Karpas-422 (cell line): ENCODE results near the gene CARD19. TPM values are rescaled to one million over a fixed set of nuclear protein-coding genes. Genes with fewer than 3 reads are reported as not detected.

Source experiments
- DNase-seq: peaks from one replicate; pipeline ENCODE4 v3.0.0-alpha.2; 2015
- H2AFZ ChIP-seq: fragments of 200-600 bp; sonication (generic); 2 replicates; pipeline ENCODE4 v1.6.1; 2014; ENCODE audit warnings: antibody characterized with exemption, low read length, mixed read lengths
- H3K27ac ChIP-seq: fragments of 200-600 bp; sonication (generic); 2 replicates; pipeline ENCODE4 v1.5.1; 2014; ENCODE audit warnings: mild to moderate bottlenecking, low read length, moderate library complexity
- H3K27me3 ChIP-seq: fragments of 200-600 bp; sonication (generic); 2 replicates; pipeline ENCODE4 v1.6.1; 2014; ENCODE audit warnings: low read length, mixed read lengths
- H3K36me3 ChIP-seq: fragments of 200-600 bp; sonication (generic); 2 replicates; pipeline ENCODE4 v1.6.1; 2014; ENCODE audit warnings: low read length, mixed read lengths; ENCODE audit not compliant: insufficient read depth
- H3K4me1 ChIP-seq: fragments of 200-600 bp; sonication (generic); 2 replicates; pipeline ENCODE4 v1.6.1; 2014; ENCODE audit warnings: mild to moderate bottlenecking, low read length, mixed read lengths
- H3K4me2 ChIP-seq: fragments of 200-600 bp; sonication (generic); 2 replicates; pipeline ENCODE4 v1.6.1; 2014; ENCODE audit warnings: low read length, low read depth, mild to moderate bottlenecking; ENCODE audit not compliant: poor library complexity, severe bottlenecking
- H3K4me3 ChIP-seq: fragments of 200-600 bp; sonication (generic); 2 replicates; pipeline ENCODE4 v1.5.1; 2014; ENCODE audit warnings: mild to moderate bottlenecking, antibody characterized with exemption, low read length, mixed read lengths
- H3K79me2 ChIP-seq: fragments of 200-600 bp; sonication (generic); 2 replicates; pipeline ENCODE4 v1.6.1; 2014; ENCODE audit warnings: mild to moderate bottlenecking, low read length, mixed read lengths
- H3K9ac ChIP-seq: fragments of 200-600 bp; sonication (generic); 2 replicates; pipeline ENCODE4 v1.6.0; 2014; ENCODE audit warnings: low read length
- H3K9me2 ChIP-seq: fragments of 200-600 bp; sonication (generic), shearing (Covaris generic); replicated peaks from 2 replicates; pipeline ENCODE4 v1.6.0; 2014; ENCODE audit warnings: mild to moderate bottlenecking, low read length, moderate library complexity; ENCODE audit not compliant: insufficient read depth
- H3K9me3 ChIP-seq: fragments of 300-700, 200-600 bp; sonication (generic); 2 replicates; pipeline ENCODE4 v1.6.1; 2014; ENCODE audit warnings: low read length, mixed read lengths
- H4K20me1 ChIP-seq: fragments of 200-600 bp; sonication (generic); 2 replicates; pipeline ENCODE4 v1.6.1; 2014; ENCODE audit warnings: mild to moderate bottlenecking, antibody characterized with exemption, low read length, low read depth; ENCODE audit not compliant: insufficient read depth
- total RNA-seq: library from RNA; depleted of rRNA; stranded (reverse); fragments of >200 nt; shearing (Covaris generic); gene quantifications from 2 replicates; pipeline ENCODE4 v1.2.3, GENCODE V29; 2014; ENCODE audit warnings: low replicate concordance

Gene CARD19
- total RNA-seq, 1 experiment from 2014 or later, result 5.5 TPM

DNA sequence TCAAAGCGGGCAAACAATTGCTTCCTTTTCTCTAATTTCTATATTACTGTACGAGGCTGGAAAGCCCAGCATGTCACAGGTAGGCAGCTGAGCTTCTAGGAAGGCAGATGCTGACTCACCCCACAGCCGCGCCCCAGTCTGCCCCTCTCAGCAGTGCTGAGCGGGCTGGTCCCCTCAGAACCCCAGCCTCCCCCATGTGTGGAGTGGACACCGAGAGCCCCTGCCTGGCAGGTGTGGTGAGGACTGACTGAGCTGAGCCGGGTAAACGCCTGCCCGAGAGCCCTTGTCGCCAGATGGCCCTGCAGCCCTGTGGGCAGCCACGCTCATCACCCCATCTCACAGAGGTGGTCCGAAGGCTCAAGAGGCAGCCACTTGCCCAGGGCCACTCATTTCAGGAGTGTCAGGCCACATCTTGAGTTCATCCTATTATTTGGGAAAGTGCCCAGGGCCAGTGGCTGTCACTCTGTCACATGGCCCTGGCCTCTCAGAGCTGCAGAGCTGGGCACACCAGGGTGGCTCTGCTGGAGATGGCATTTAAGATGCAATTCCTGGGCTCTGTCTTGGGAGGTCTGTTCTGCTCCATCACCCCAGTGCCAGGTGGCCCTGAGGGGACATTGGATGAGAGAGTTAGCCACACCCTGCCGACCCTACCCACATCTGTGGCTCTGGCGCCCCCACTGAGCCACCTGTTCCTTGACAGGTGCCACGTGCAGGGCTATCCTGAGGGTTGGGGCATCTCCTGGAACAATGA is 12.4 kb downstream of the CARD19 start:
- H3K9ac ChIP-seq, result no peak overlapping the region
- H3K79me2 ChIP-seq, result no peaks in the 10 kb centered on the region

DNA sequence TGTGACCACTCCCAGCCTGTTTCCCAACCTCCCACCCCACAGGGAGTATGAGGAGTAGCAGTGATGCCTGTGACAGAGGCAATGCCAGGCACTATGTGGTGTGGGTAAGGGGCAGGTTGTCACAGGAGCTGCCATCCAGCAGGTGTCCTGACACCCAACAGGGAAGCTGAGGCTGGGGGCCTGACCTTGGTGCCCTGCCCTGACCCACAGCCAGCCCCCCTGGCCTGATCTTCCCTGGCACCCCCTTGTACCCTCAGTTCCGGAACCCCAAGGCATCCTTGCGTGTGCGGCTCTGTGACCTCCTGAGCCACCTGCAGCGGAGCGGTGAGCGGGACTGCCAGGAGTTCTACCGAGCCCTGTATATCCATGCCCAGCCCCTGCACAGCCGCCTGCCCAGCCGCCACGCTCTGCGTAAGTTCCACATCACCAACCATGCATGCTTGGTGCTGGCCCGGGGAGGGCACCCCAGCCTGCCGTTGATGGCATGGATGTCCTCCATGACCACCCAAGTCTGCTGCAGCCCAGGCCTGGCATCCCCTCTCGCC is 14.4 kb downstream of the CARD19 start:
- no peak overlapping the region for H3K27ac ChIP-seq
- DNase-seq, result peak; percentile 51
- H3K36me3 ChIP-seq, result no peaks in the 10 kb centered on the region
- H3K4me1 ChIP-seq, result peaks cover 23% of the 10 kb centered on the region
- H3K9me3 ChIP-seq, result no peaks in the 10 kb centered on the region
- no peaks in the 10 kb centered on the region for H3K9me2 ChIP-seq
- no peaks in the 10 kb centered on the region for H3K27me3 ChIP-seq
- peak overlapping the region; percentile 34; the same call in 1 of the 2 replicates for H3K4me3 ChIP-seq
- H3K79me2 ChIP-seq, result no peaks in the 10 kb centered on the region
- H3K9ac ChIP-seq, result peak overlapping the region; percentile 56; the same call in 1 of the 2 replicates
- no peaks in the 10 kb centered on the region for H4K20me1 ChIP-seq
- no peak overlapping the region for H2AFZ ChIP-seq
- H3K4me2 ChIP-seq, result peak overlapping the region; percentile 57

More for the DNA sequence above, 12.4 kb downstream of the CARD19 start:
- Histone ChIP-seq H3K27me3 (peaks cover 2% of the 10 kb centered on the region; the same call in 1 of the 2 replicates), H3K9me2 (no peaks in the 10 kb centered on the region), H3K4me3 (no peak overlapping the region), H3K4me2 (no peak overlapping the region), H4K20me1 (no peaks in the 10 kb centered on the region), H2AFZ (no peak overlapping the region), H3K9me3 (no peaks in the 10 kb centered on the region), H3K4me1 (peaks cover 23% of the 10 kb centered on the region), H3K36me3 (no peaks in the 10 kb centered on the region), H3K27ac (no peak overlapping the region)
- DNase-seq, result no peak

DNA sequence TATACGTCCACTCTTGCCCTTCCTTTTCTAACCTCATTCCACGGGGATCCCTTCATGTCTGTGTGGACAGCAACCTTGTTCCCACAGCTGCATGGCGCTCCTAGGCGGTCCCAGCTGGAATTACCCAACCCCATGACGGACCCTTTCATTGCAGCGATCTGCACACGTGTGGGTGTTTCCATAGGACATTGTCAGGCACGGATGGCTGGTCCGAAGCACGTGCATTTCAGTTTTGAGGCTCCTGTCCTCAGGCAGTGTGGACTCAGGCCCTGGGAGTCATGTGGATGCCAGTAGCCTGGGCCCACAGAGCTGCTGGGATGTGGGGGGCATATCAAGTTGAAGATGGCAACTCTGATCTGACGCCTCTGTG is 15.0 kb downstream of the CARD19 start:
- H3K4me2 ChIP-seq, result peak overlapping the region; percentile 57
- no peaks in the 10 kb centered on the region for H3K36me3 ChIP-seq
- H4K20me1 ChIP-seq, result no peaks in the 10 kb centered on the region
- no peak for DNase-seq
- H3K9me2 ChIP-seq, result no peaks in the 10 kb centered on the region
- peak overlapping the region; percentile 34; the same call in 1 of the 2 replicates for H3K4me3 ChIP-seq
- peak overlapping the region; percentile 42; the same call in 1 of the 2 replicates for H2AFZ ChIP-seq
- no peaks in the 10 kb centered on the region for H3K79me2 ChIP-seq
- H3K9me3 ChIP-seq, result no peaks in the 10 kb centered on the region
- H3K27ac ChIP-seq, result peak overlapping the region; percentile 58
- no peaks in the 10 kb centered on the region for H3K27me3 ChIP-seq
- peaks cover 23% of the 10 kb centered on the region for H3K4me1 ChIP-seq
- peak overlapping the region; percentile 56 for H3K9ac ChIP-seq

DNA sequence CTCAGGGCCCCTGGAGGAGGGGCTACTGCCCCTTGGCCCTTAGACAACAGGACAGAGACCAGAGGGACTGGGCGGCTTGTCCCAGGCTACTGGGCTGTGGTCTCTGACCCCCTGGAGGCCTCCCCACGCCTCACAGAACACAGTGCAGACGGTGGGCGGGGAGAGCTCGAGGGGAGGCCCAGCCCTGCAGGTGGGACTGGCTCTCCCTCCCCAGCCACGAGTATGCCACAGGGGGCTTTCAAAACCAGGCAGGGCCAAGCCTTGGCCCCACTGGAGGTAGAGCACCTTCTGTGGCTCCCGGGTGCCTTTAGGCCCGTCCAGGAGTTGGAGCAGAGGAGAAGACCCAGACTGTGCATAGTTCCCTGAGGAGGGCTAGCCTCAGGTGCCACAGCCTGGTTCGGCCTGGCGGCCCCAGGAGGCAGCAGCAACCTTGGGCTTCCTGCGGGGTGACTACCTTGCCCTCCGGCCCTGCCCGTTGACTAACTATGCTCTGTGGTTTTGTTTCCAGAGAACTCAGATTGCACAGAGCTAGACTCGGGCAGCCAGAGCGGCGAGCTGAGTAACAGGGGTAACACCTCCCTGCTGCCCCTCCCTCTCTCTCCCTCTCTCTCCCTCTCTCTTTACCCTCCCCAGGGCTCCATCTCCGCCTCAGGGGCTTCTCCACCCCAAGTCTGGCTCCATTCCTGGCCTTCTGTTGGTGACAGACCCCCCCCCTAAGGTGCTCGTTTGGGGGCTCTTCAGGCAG is 15.5 kb downstream of the CARD19 start:
- no peak overlapping the region for H2AFZ ChIP-seq
- H3K9me2 ChIP-seq, result no peaks in the 10 kb centered on the region
- peak overlapping the region; percentile 34; the same call in 1 of the 2 replicates for H3K4me3 ChIP-seq
- H3K4me1 ChIP-seq, result peaks cover 23% of the 10 kb centered on the region
- H3K79me2 ChIP-seq, result no peaks in the 10 kb centered on the region
- H4K20me1 ChIP-seq, result no peaks in the 10 kb centered on the region
- H3K9me3 ChIP-seq, result no peaks in the 10 kb centered on the region
- peak overlapping the region; percentile 58; the same call in 1 of the 2 replicates for H3K27ac ChIP-seq
- H3K27me3 ChIP-seq, result no peaks in the 10 kb centered on the region
- DNase-seq, result no peak
- peak overlapping the region; percentile 57 for H3K4me2 ChIP-seq
- no peaks in the 10 kb centered on the region for H3K36me3 ChIP-seq
- peak overlapping the region; percentile 56 for H3K9ac ChIP-seq

DNA sequence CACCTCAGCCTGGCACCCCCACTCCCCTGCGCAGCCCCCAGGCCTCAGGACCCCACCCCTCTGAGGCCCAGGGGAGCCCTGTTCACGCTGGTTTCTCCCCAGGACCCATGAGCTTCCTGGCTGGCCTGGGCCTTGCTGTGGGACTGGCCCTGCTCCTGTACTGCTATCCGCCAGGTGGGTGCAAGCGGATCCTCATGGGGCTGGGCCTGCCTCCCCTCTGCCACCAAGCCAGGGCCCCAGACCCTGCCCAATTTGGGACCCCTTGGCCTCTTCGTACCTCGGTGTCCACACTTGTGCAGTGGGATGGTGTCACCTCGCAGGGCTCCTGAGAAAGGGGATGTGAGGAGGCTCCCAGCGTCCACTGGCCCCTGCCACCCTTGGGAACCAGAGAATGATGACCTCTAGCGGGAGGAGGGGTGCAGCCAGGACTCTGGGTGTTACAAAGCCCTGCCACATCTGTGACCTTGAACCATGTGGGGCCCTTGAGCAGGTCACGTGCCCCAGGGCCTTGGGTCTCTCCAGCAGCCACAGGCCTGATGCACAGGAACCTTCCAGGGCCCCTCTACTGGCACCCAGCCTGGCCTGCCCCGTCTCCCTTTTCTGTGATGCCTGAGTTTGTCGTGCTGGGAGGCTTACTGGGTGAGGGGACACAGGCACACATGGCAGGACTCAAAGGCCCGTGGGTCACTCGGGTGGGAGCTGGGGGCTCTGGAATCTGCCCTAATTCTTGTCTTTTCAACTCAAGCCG is 16.3 kb downstream of the CARD19 start:
- no peak for DNase-seq
- Histone ChIP-seq H3K4me2 (no peak overlapping the region), H3K9me2 (no peaks in the 10 kb centered on the region), H3K4me1 (peaks cover 23% of the 10 kb centered on the region), H4K20me1 (no peaks in the 10 kb centered on the region), H3K79me2 (no peaks in the 10 kb centered on the region), H3K9ac (no peak overlapping the region), H3K27me3 (no peaks in the 10 kb centered on the region), H3K9me3 (no peaks in the 10 kb centered on the region), H3K27ac (no peak overlapping the region), H2AFZ (no peak overlapping the region), H3K4me3 (no peak overlapping the region), H3K36me3 (no peaks in the 10 kb centered on the region)

DNA sequence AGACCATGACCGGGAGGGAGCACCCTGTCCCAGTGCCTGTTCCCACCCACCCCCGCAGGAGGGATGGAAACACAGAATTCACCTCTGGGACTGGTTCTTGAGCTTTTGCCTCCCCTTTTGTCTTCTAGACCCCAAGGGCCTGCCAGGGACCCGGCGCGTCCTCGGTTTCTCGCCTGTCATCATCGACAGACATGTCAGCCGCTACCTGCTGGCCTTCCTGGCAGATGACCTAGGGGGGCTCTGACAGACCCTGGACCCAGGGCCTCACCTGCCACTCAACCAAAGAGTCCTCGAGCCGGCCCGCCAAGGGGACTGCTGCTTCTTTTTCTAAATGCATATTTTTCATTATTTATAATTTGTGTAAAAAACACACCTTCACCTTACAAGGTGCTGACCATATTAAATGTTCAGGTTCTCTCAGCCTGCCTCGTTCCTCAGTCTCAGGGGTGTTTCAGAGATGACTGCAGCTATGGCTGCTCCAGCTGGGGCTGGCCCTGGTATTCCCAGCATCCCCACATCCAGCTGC is 16.9 kb downstream of the CARD19 start:
- DNase-seq, result no peak
- H3K9me3 ChIP-seq, result no peaks in the 10 kb centered on the region
- no peak overlapping the region for H3K4me2 ChIP-seq
- no peak overlapping the region for H3K27ac ChIP-seq
- no peaks in the 10 kb centered on the region for H4K20me1 ChIP-seq
- H3K4me1 ChIP-seq, result peaks cover 23% of the 10 kb centered on the region
- no peak overlapping the region for H2AFZ ChIP-seq
- H3K4me3 ChIP-seq, result no peak overlapping the region
- no peaks in the 10 kb centered on the region for H3K27me3 ChIP-seq
- H3K79me2 ChIP-seq, result no peaks in the 10 kb centered on the region
- no peaks in the 10 kb centered on the region for H3K9me2 ChIP-seq
- H3K9ac ChIP-seq, result no peak overlapping the region
- H3K36me3 ChIP-seq, result no peaks in the 10 kb centered on the region

DNA sequence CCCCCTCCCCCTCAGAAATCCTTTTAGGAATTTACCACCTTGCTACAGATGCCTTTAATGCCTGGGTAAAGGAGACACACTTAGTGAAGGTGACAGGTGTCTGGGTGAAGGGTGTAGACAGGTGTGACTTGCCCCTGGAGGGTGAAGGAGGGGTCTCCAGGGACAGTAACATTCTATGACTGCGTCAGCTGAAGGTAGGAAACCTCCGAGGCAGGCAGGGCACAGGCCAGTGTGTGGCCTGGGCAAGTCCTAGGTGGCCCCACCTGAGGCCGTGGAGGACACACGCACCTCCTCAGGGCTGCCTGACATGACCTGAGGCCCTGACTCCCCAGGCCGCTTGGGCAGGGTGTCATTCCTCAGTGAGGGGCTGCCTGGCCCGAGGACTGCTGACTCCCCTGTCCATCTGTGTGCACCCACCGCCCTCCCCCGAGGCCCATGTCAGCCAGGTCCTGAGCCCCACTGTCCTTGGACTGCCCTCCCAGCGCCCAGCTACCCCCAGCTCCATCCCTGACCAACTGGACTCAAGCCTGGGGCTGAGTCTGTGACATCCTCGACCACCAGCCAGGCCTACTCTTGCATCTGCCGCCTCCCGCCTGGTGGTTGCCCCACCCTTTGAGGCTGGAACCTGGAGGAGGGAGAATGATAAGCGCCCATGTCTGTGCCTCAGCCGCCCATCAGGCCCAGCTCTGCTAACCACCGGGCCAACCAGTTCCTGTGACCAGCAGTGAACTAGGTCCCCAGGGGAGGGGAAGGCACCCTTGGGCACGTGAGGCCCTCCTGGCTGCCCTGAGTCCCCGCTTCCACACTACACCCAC is 18.4 kb downstream of the CARD19 start:
- no peak overlapping the region for H2AFZ ChIP-seq
- DNase-seq, result no peak
- H3K79me2 ChIP-seq, result no peaks in the 10 kb centered on the region
- H3K27me3 ChIP-seq, result no peaks in the 10 kb centered on the region
- no peaks in the 10 kb centered on the region for H4K20me1 ChIP-seq
- H3K9ac ChIP-seq, result no peak overlapping the region
- H3K4me1 ChIP-seq, result peaks cover 24% of the 10 kb centered on the region
- no peak overlapping the region for H3K4me2 ChIP-seq
- H3K27ac ChIP-seq, result no peak overlapping the region
- H3K36me3 ChIP-seq, result no peaks in the 10 kb centered on the region
- no peak overlapping the region for H3K4me3 ChIP-seq
- H3K9me3 ChIP-seq, result no peaks in the 10 kb centered on the region
- H3K9me2 ChIP-seq, result no peaks in the 10 kb centered on the region
